H7 (cell line): Measurements from ENCODE around the gene PAK6. TPM values are rescaled to one million over a fixed set of nuclear protein-coding genes. Genes with fewer than 3 reads are reported as not detected.

Experiments used
- DNase-seq: peaks from one replicate; pipeline ENCODE4 v3.0.0; 2012
- H3K27me3 ChIP-seq: 2 replicates; pipeline ENCODE4 v1.6.0; 2011; ENCODE audit warnings: mild to moderate bottlenecking, low read length; ENCODE audit not compliant: control insufficient read depth, insufficient read depth
- H3K36me3 ChIP-seq: replicated peaks from 2 replicates; pipeline ENCODE4 v1.5.1; 2011; ENCODE audit warnings: low read length; ENCODE audit not compliant: control insufficient read depth, insufficient read depth
- H3K4me3 ChIP-seq: 2 replicates; pipeline ENCODE4 v1.5.1; 2011; ENCODE audit warnings: low read depth, mild to moderate bottlenecking, control low read depth, low read length, moderate library complexity; ENCODE audit not compliant: insufficient read depth
- total RNA-seq: library from RNA; depleted of rRNA; stranded (reverse); fragments of >200 nt; shearing (Covaris generic); gene quantifications from 2 replicates; pipeline ENCODE4 v1.2.3, GENCODE V29; 2014

Gene PAK6
- total RNA-seq, 1 experiment from 2014 or later, result 4.9 TPM

- peaks cover 25% of the 10 kb centered on the region for H3K27me3 ChIP-seq
- no peak overlapping the region for H3K4me3 ChIP-seq
- no peaks in the 10 kb centered on the region for H3K36me3 ChIP-seq
- DNase-seq, result peak; percentile 38
Measured at GRCh38 chr15:40295877-40296560, 57.2 kb downstream of the PAK6 start.

DNA sequence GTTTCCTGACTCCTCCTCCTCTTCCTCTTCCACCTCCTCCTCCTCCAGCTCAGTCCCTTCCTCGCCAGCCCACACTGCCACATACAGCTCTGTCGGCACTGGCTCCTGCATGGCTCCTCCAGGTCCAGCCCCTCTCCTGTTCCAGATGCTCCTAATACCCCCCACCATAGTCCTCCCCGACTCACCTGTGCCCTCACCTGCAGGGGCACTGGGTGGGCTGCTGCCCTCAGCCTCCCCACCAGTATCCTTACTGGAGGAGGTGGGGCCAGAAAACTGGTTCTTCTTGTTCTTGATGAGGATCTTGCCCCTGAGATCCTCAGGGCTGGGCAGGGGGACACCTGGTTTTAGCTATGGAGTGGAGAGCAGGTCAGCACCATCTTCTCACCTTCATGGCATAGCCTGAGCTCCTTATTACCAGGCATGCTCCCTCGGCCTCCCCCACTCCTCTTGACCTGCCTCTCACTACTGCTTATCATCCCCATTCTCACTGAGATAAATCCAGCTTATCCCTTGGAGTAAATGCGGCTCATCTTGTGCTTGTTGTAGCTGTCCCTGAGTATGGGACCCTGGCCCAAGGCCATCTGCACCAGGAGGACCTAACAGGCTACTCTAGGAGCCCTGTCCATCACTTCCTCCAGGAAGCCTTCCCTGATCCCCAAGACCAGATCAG, 57.8 kb downstream of the PAK6 start:
- Histone ChIP-seq H3K36me3 (no peaks in the 10 kb centered on the region), H3K27me3 (peaks cover 18% of the 10 kb centered on the region), H3K4me3 (no peak overlapping the region)
- peak; percentile 38 for DNase-seq

GRCh38 chr15:40297356-40297755, 58.5 kb downstream of the PAK6 start:
- DNase-seq, result peak; percentile 29
- no peak overlapping the region for H3K4me3 ChIP-seq
- H3K27me3 ChIP-seq, result peaks cover 11% of the 10 kb centered on the region
- no peaks in the 10 kb centered on the region for H3K36me3 ChIP-seq

GRCh38 chr15:40298216-40298935, 59.5 kb downstream of the PAK6 start:
- Histone ChIP-seq H3K27me3 (peaks cover 1% of the 10 kb centered on the region), H3K36me3 (no peaks in the 10 kb centered on the region)
- no peak for DNase-seq

GRCh38 chr15:40300367-40300766, 61.5 kb downstream of the PAK6 start:
- no peak overlapping the region for H3K4me3 ChIP-seq
- DNase-seq, result no peak
- no peaks in the 10 kb centered on the region for H3K36me3 ChIP-seq
- no peaks in the 10 kb centered on the region for H3K27me3 ChIP-seq

More at GRCh38 chr15:40298216-40298935, 59.5 kb downstream of the PAK6 start:
- no peak overlapping the region for H3K4me3 ChIP-seq

GRCh38 chr15:40300771-40301170, 61.9 kb downstream of the PAK6 start:
- Histone ChIP-seq H3K36me3 (no peaks in the 10 kb centered on the region), H3K4me3 (no peak overlapping the region), H3K27me3 (no peaks in the 10 kb centered on the region)
- peak; percentile 27 for DNase-seq

GRCh38 chr15:40301467-40302179, 62.8 kb downstream of the PAK6 start:
- DNase-seq, result peak; percentile 81
- H3K4me3 ChIP-seq, result no peak overlapping the region
- H3K36me3 ChIP-seq, result no peaks in the 10 kb centered on the region; the same call in 1 of the 2 replicates
- H3K27me3 ChIP-seq, result no peaks in the 10 kb centered on the region

- Histone ChIP-seq H3K27me3 (no peaks in the 10 kb centered on the region), H3K4me3 (no peak overlapping the region), H3K36me3 (no peaks in the 10 kb centered on the region; the same call in 1 of the 2 replicates)
- peak; percentile 42 for DNase-seq
Measured at GRCh38 chr15:40302288-40302886, 63.5 kb downstream of the PAK6 start.

DNA sequence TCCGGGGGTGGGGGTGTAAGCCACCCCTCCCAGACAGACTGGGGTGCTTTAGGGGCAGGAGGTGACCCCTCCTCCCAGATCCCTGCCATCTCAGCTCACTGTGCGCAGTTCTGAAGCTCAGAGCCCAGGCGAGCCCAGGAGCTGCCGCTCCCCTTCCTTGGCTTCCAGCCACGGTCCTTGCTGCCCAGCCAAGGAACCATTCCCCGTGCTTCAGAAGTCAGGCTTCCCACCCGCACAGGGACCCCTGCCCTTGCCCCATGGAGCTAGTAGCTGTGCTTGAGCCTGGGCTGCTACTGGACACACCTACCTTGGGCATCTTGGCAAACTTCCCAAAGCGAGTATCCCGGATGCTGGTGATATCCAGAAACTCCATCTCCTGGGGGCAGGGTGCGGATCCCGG, 64.1 kb downstream of the PAK6 start:
- Histone ChIP-seq H3K27me3 (no peaks in the 10 kb centered on the region), H3K36me3 (no peaks in the 10 kb centered on the region; the same call in 1 of the 2 replicates), H3K4me3 (no peak overlapping the region)
- no peak for DNase-seq

DNA sequence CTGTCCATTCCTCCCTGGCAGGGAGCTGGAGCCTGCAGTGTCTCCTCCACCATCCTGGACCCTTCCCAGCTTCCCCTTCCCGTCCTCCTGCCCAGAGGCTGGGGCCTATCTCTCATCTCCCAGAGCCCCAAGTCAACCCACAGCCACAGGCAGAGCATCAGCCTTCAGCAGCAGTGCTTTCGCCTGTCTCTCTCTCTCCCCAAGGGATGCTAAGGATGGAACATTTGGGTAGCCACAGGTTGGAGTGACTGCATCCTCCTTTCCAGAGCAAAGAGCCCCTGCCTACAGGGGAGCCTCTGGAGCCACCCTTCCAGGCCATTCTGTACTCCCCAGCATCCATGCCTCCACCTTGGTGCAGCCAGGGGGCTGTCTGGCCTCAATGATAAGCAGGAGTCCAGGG, 64.7 kb downstream of the PAK6 start:
- Histone ChIP-seq H3K4me3 (no peak overlapping the region), H3K27me3 (no peaks in the 10 kb centered on the region), H3K36me3 (no peaks in the 10 kb centered on the region; the same call in 1 of the 2 replicates)
- no peak for DNase-seq

GRCh38 chr15:40305281-40305680, 66.4 kb downstream of the PAK6 start:
- H3K27me3 ChIP-seq, result no peaks in the 10 kb centered on the region; the same call in 1 of the 2 replicates
- no peak for DNase-seq
- H3K36me3 ChIP-seq, result no peaks in the 10 kb centered on the region; the same call in 1 of the 2 replicates
- H3K4me3 ChIP-seq, result no peak overlapping the region

DNA sequence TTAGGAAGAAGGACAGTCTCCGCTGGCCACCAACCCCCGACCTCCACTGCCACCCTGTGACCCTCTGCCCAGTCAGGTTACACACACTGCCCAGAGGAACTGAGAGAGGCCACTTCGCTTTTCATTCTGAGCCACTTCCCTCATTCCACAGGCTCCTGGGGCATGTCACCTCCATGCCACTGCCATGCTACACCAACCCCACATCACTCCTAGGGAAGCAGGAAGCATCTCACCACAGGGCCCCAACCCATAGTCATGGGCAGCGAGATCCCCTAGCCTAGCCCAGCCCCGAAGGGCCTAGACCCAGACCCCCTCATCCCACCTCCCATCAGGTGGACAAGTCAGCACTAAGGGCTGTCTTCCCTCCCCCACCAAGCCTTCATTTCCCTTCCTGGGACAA, 67.5 kb downstream of the PAK6 start:
- H3K36me3 ChIP-seq, result no peaks in the 10 kb centered on the region; the same call in 1 of the 2 replicates

DNA sequence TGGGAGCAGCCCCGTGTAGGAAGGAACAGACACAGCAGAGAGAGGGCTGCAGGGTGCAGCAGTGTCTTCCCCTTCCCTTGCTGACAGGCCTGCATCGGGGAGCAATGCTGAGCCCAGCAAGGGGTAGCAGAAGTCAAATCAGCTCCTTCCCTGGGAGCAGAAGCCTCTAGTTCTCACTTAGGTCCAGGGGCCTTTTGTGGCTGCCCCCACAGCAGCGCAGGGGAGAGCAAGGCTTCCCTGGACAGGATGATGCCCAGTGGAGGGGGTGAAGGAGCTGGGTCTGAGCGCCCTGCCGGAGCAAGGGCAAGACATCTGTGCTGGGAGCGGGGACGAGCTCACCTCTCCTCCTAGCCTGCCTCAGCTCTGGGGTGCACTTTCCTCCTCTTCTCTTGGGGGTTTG, 68.0 kb downstream of the PAK6 start:
- Histone ChIP-seq H3K27me3 (peaks cover 1% of the 10 kb centered on the region), H3K4me3 (no peak overlapping the region), H3K36me3 (no peaks in the 10 kb centered on the region; the same call in 1 of the 2 replicates)
- peak; percentile 63 for DNase-seq

More for the DNA sequence above, 67.5 kb downstream of the PAK6 start:
- Histone ChIP-seq H3K27me3 (peaks cover 1% of the 10 kb centered on the region), H3K4me3 (no peak overlapping the region)
- no peak for DNase-seq
